Measurements from ENCODE around the gene EME2. TPM values are rescaled to one million over a fixed set of nuclear protein-coding genes. Genes with fewer than 3 reads are reported as not detected.
A peak's percentile ranks its signal among the peaks of the same experiment; 100 is the strongest.

EME2 gene
- total and polyA plus RNA-seq, 2 of the 13 experiments (the other 11 are each of a cell fraction or from before 2014, with no cell fraction given), result 4.4 to 7.6 TPM

GRCh38 chr16:1794221-1794871 lies 21.7 kb downstream of the EME2 start (continued):
- TF ChIP-seq ZNF7 (CRISPR knock-in tag; IDR thresholded peaks at IDR 0.05) (no peak), FOXC1 (CRISPR knock-in tag; IDR thresholded peaks at IDR 0.05; ENCODE audit: borderline replicate concordance) (no peak), ZNF383 (CRISPR knock-in tag; IDR thresholded peaks at IDR 0.05; ENCODE audit: borderline replicate concordance) (no peak), TRIM24 (CRISPR knock-in tag; IDR thresholded peaks at IDR 0.05) (no peak), MAF1 (CRISPR knock-in tag; IDR thresholded peaks at IDR 0.05; ENCODE audit: borderline replicate concordance) (no peak), SALL1 (CRISPR knock-in tag; IDR thresholded peaks at IDR 0.05) (peak; percentile 61; the same call in 1 of the 2 replicates), JARID2 (CRISPR knock-in tag; IDR thresholded peaks at IDR 0.05; ENCODE audit: insufficient replicate concordance) (no peak), SPEN (CRISPR knock-in tag; IDR thresholded peaks at IDR 0.05; ENCODE audit: low read depth) (peak; percentile 65), POLR2AphosphoS5 (IDR thresholded peaks at IDR 0.05; ENCODE audit: low read depth, low read length) (no peak; the same call in 1 of the 2 replicates), SMAD1 (CRISPR knock-in tag; IDR thresholded peaks at IDR 0.05; ENCODE audit: borderline replicate concordance, low read depth) (no peak), CBX1 (IDR thresholded peaks at IDR 0.05; ENCODE audit: low read depth) (no peak)

GRCh38 chr16:1794908-1795666 lies 22.5 kb downstream of the EME2 start:
- H3K27ac ChIP-seq (ENCODE audit: extremely low read length, insufficient read depth, low read length), result peak overlapping the region; percentile 65
- DNase-seq (ENCODE audit: low spot score) (no peak), ATAC-seq (peak; percentile 11), FAIRE-seq (peak; percentile 40)
- peaks cover 24% of the 10 kb centered on the region for H3K9me3 ChIP-seq (ENCODE audit: low read length)
- peak overlapping the region; percentile 92 for H3K4me2 ChIP-seq (ENCODE audit: low read depth, low read length)
- peak overlapping the region; percentile 73 for H3K9ac ChIP-seq (ENCODE audit: insufficient read depth, low read depth, low read length)
- peaks cover 25% of the 10 kb centered on the region for H3K4me1 ChIP-seq (ENCODE audit: insufficient read depth, low read length)
- H2AFZ ChIP-seq (ENCODE audit: low read length), result no peak overlapping the region
- intact Hi-C loops (cut with micrococcal nuclease; ENCODE audit: unreplicated experiment) (loop anchor here (1.0 kb wide), 1 partner anchor 17 kb away; no protein-coding TSS in a partner anchor), in situ Hi-C loops (cut with HindIII; ENCODE audit: extremely low pct_ligation_motif_present, low pct_unique_long_range_greater_than_20kb) (no loop called here)
- 23% methylated on average over 17 of the region's 32 CpGs for WGBS (ENCODE audit: low lambda C conversion rate)
- no peaks in the 10 kb centered on the region for H3K27me3 ChIP-seq (ENCODE audit: control insufficient read depth in 1 of 2, insufficient read depth in 2 of 2, low read length in 2 of 2)
- no peaks in the 10 kb centered on the region for H3K36me3 ChIP-seq (replicated peaks in 1 of 2; ENCODE audit: control insufficient read depth in 1 of 2, insufficient read depth in 2 of 2, low read length in 2 of 2)
- CTCF ChIA-PET (ENCODE audit: low intra/inter-chr PET ratio, low total read pairs), result interaction anchor here (1.7 kb wide), 1 partner anchor 18 kb away, joined by 4 read pairs; no protein-coding TSS in a partner anchor
- H4K20me1 ChIP-seq (ENCODE audit: insufficient read depth, low read length), result no peaks in the 10 kb centered on the region
- no peaks in the 10 kb centered on the region for H3K79me2 ChIP-seq (ENCODE audit: insufficient read depth, low read length)
- H3K4me3 ChIP-seq (replicated peaks in 1 of 3; ENCODE audit: insufficient read depth in 1 of 3, low read depth in 2 of 3, low read length in 3 of 3), result peak overlapping the region; percentile 53 to 75 (median 59)
- TSS peak; percentile 61 for BruUV-seq (replicated peaks)
- POLR2A ChIA-PET, result interaction anchor here (1.1 to 5.5 kb wide), 5 partner anchors 12 to 360 kb away, joined by 3 to 57 read pairs (median 3); partner anchors contain the start of genes EME2, NUBP2, SPSB3 and TRAF7
- TF ChIP-seq ZNF598 (CRISPR knock-in tag; IDR thresholded peaks at IDR 0.05; ENCODE audit: borderline replicate concordance) (0 out of 2 replicates have a peak, but pooled peaks have one; percentile 0), EED (CRISPR knock-in tag; IDR thresholded peaks at IDR 0.05) (0 out of 2 replicates have a peak, but pooled peaks have one; percentile 17), SAP130 (CRISPR knock-in tag; IDR thresholded peaks at IDR 0.05; ENCODE audit: low read depth) (peak; percentile 14; the same call in 1 of the 2 replicates), ZFY (CRISPR knock-in tag; IDR thresholded peaks at IDR 0.05) (peak; percentile 13; the same call in 1 of the 2 replicates), POLR2A (IDR thresholded peaks at IDR 0.05; ENCODE audit: insufficient read depth in 1 of 2, low read depth in 2 of 2, low read length in 2 of 2) (0 out of 4 replicates have a peak, but pooled peaks of 1 of the 2 experiments have one; percentile 21), SPEN (CRISPR knock-in tag; IDR thresholded peaks at IDR 0.05; ENCODE audit: low read depth) (peak; percentile 36; the same call in 1 of the 2 replicates), HOXA3 (CRISPR knock-in tag; IDR thresholded peaks at IDR 0.05) (0 out of 2 replicates have a peak, but pooled peaks have one; percentile 27), HNF1B (CRISPR knock-in tag; IDR thresholded peaks at IDR 0.05) (0 out of 2 replicates have a peak, but pooled peaks have one; percentile 3)

Data from HepG2 (cell line).